ENCODE results near the gene LGALS7. TPM values are rescaled to one million over a fixed set of nuclear protein-coding genes. Genes with fewer than 3 reads are reported as not detected.
"Not testable (repeated sequence)": the region's sequence is repeated elsewhere in the genome, so short reads cannot be mapped to it uniquely, and the experiment has no call there.

Gene LGALS7
- total RNA-seq, 1 donor from 2014 or later: not detected

DNA sequence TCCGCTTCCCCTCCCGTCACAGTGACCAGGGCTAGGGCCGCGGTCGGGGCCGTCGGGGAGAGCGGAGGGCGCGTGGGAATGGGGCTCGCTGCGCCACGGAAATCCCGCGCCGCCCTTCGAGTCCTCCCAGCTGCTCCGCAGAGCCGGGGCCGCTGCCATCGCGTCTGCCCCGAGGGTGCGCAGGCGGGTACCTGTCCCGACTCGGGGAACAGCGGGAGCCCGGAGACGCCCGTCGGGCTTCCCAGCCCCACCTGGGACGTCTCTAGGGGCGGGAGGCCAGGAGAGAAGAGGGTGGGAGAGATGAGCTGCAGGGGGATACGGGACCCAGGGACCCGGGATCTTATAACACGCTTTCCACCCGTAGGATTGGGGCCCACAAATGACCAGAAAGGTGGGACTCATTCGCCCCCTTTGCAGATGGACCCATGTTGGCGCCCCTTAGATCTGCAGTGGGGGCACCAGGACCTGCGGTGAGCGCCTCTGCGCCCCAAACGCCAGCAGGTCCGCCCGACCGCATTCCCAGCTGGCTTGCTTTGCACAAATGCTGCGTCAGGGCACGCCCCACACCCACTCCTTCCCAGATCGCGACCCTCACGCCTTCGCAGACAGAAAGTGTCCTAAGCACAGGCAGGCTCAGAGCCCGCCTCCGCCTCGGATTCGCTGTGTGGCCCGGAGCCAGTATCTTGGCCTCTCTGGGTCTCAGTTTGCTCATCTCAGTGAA is 2.9 kb downstream of the LGALS7 start:
- H3K27ac ChIP-seq; H4K20me1 ChIP-seq (ENCODE audit: low read depth); H3K9me3 ChIP-seq (ENCODE audit: low read depth); H3K36me3 ChIP-seq; H3K9me3 Mint-ChIP-seq; DNase-seq (ENCODE audit: low spot score); H3K27me3 Mint-ChIP-seq (ENCODE audit: insufficient read depth, low read depth); H3K4me3 ChIP-seq; H3K27ac Mint-ChIP-seq; H3K36me3 Mint-ChIP-seq; H3K9ac ChIP-seq; H3K4me3 Mint-ChIP-seq; H3K4me1 ChIP-seq; H3F3A ChIP-seq (ENCODE audit: low read depth); H3K79me2 ChIP-seq (ENCODE audit: low read depth); H3K4me1 Mint-ChIP-seq: not testable (repeated sequence)
- Histone ChIP-seq H3K27me3 (peaks cover 11% of the 10 kb centered on the region), H3K4me2 (peak overlapping the region; percentile 27), H2AFZ (replicated peaks) (peak overlapping the region; percentile 95)

DNA sequence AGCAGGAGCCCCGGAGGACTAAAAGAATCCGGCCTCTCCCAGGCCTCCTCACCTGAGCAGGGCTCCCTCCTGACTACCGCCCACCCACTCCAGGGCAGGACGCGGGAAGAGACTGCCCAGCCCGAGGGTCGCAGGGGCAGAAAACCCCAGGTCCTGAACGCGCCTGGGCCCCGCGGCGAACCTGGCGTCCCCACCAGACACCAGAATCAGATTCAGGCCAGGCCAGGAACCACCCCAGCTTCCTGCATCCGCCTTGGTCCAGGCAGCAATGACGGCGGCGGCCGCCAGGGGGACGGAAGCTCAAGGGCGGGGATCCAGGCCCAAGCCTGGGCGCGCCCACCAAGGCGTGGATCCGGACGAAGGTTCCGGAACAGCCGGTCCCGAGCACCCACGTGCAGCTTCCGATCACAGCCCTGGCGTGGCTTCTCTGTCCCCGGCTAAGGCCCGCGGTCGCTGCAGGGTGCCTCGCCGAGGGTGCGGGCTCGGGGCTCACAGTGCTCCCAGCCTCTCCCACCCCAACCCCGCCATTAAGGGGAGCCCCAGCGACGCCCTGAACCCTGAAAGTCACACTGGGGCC is 3.6 kb downstream of the LGALS7 start:
- Histone ChIP-seq H3K79me2 (ENCODE audit: low read depth) (no peaks in the 10 kb centered on the region), H3K27me3 (peaks cover 11% of the 10 kb centered on the region), H3F3A (ENCODE audit: low read depth) (no peaks in the 10 kb centered on the region), H3K4me2 (peak overlapping the region; percentile 27), H3K4me1 (peaks cover 3% of the 10 kb centered on the region), H4K20me1 (ENCODE audit: low read depth) (no peaks in the 10 kb centered on the region), H2AFZ (replicated peaks) (peak overlapping the region; percentile 95), H3K9ac (no peak overlapping the region), H3K36me3 (no peaks in the 10 kb centered on the region), H3K27ac (no peak overlapping the region), H3K4me3 (no peak overlapping the region), H3K9me3 (ENCODE audit: low read depth) (no peaks in the 10 kb centered on the region)
- Mint-ChIP-seq H3K4me1 (peaks cover 2% of the 10 kb centered on the region), H3K9me3 (no peaks in the 10 kb centered on the region), H3K36me3 (no peaks in the 10 kb centered on the region), H3K4me3 (no peak overlapping the region), H3K27me3 (ENCODE audit: insufficient read depth, low read depth) (peaks cover 4% of the 10 kb centered on the region), H3K27ac (no peak overlapping the region)
- DNase-seq (ENCODE audit: low spot score): peak; percentile 70
- TF ChIP-seq, protein P1, sequence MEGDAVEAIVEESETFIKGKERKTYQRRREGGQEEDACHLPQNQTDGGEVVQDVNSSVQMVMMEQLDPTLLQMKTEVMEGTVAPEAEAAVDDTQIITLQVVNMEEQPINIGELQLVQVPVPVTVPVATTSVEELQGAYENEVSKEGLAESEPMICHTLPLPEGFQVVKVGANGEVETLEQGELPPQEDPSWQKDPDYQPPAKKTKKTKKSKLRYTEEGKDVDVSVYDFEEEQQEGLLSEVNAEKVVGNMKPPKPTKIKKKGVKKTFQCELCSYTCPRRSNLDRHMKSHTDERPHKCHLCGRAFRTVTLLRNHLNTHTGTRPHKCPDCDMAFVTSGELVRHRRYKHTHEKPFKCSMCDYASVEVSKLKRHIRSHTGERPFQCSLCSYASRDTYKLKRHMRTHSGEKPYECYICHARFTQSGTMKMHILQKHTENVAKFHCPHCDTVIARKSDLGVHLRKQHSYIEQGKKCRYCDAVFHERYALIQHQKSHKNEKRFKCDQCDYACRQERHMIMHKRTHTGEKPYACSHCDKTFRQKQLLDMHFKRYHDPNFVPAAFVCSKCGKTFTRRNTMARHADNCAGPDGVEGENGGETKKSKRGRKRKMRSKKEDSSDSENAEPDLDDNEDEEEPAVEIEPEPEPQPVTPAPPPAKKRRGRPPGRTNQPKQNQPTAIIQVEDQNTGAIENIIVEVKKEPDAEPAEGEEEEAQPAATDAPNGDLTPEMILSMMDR (IDR thresholded peaks at IDR 0.05): peak; percentile 70
- TF ChIP-seq EZH2 (IDR thresholded peaks at IDR 0.05): no peak

DNA sequence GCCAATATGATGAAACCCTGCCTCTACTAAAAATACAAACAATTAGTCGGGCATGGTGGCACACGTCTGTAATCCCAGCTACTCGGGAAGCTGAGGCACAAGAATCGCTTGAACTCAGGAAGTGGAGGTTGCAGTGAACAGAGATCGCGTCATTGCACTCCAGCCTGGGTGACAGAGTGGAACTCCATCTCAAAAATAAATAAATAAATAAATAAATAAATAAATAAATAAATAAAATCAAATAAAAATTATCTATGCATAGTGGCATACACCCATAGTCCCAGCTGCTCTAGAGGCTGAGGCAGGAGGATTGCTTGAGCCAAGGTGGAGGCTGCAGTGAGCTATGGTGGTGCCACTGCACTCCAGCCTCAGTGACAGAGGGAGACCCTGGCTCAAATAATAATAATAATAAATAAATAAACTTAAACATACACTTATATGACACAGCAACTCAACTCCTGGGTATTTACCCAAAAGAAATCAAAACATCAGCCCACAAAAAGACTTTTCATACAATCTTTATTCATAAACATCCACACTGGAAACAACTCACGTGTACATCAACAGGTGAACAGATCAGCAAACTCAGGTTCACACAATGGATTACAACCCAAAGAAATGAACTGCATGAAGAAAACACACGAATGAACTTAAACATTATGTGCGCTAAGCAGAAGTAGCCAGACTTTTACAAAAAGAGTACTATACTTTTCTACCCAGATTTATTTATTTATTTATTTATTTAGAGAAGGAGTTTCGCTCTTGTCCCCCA is 6.9 kb downstream of the LGALS7 start:
- no peak overlapping the region for H3K27ac ChIP-seq
- H3K36me3 ChIP-seq: no peaks in the 10 kb centered on the region
- H4K20me1 ChIP-seq (ENCODE audit: low read depth): no peaks in the 10 kb centered on the region
- Mint-ChIP-seq H3K27ac (no peak overlapping the region), H3K9me3 (no peaks in the 10 kb centered on the region), H3K27me3 (ENCODE audit: insufficient read depth, low read depth) (peaks cover 9% of the 10 kb centered on the region), H3K4me3 (no peak overlapping the region), H3K4me1 (peaks cover 2% of the 10 kb centered on the region), H3K36me3 (no peaks in the 10 kb centered on the region)
- no peaks in the 10 kb centered on the region for H3K9me3 ChIP-seq (ENCODE audit: low read depth)
- no peak overlapping the region for H3K9ac ChIP-seq
- no peaks in the 10 kb centered on the region for H3K4me1 ChIP-seq
- no peaks in the 10 kb centered on the region for H3K79me2 ChIP-seq (ENCODE audit: low read depth)
- H3F3A ChIP-seq (ENCODE audit: low read depth): no peaks in the 10 kb centered on the region
- no peak for DNase-seq (ENCODE audit: low spot score)
- TF ChIP-seq, protein P1 (IDR thresholded peaks at IDR 0.05): no peak
- TF ChIP-seq EZH2 (IDR thresholded peaks at IDR 0.05): no peak
- TF ChIP-seq EZH2phosphoT487 (IDR thresholded peaks at IDR 0.05): no peak
- no peak overlapping the region for H2AFZ ChIP-seq (replicated peaks)
- H3K4me2 ChIP-seq: no peak overlapping the region
- no peak overlapping the region for H3K4me3 ChIP-seq
- peaks cover 11% of the 10 kb centered on the region for H3K27me3 ChIP-seq

Data from neural progenitor cell (in vitro differentiated cells).